OCI-LY1 (cell line): ENCODE measurements around the gene TMEM11.

Experiments used
- H2AFZ ChIP-seq: fragments of 200-600 bp; sonication (generic), shearing (Covaris generic); 2 replicates; pipeline ENCODE4 v1.6.0; 2014; ENCODE audit warnings: antibody characterized with exemption, mild to moderate bottlenecking, low read length
- H3F3A ChIP-seq: fragments of 200-600 bp; sonication (generic), shearing (Covaris generic); 2 replicates; pipeline ENCODE4 v1.6.0; 2014; ENCODE audit warnings: mild to moderate bottlenecking, antibody characterized with exemption, low read length, moderate library complexity; ENCODE audit not compliant: insufficient read depth
- H3K27ac ChIP-seq: fragments of 200-600 bp; sonication (generic); 2 replicates; pipeline ENCODE4 v1.5.1; 2014; ENCODE audit warnings: low read length, mixed run types, mild to moderate bottlenecking, low read depth; ENCODE audit not compliant: poor library complexity, severe bottlenecking
- H3K27me3 ChIP-seq: fragments of 200-600 bp; sonication (generic); 2 replicates; pipeline ENCODE4 v1.6.0; 2014; ENCODE audit warnings: antibody characterized with exemption, mild to moderate bottlenecking, low read length, moderate library complexity; ENCODE audit not compliant: insufficient read depth
- H3K36me3 ChIP-seq: fragments of 200-600 bp; sonication (generic); 2 replicates; pipeline ENCODE4 v1.6.1; 2014; ENCODE audit warnings: mild to moderate bottlenecking, antibody characterized with exemption, low read length, moderate library complexity, mixed read lengths; ENCODE audit not compliant: insufficient read depth
- H3K4me1 ChIP-seq: fragments of 200-600 bp; sonication (generic); 2 replicates; pipeline ENCODE4 v1.5.1; 2014; ENCODE audit warnings: mild to moderate bottlenecking, low read length, moderate library complexity; ENCODE audit not compliant: insufficient read depth, severe bottlenecking
- H3K4me2 ChIP-seq: fragments of 200-600 bp; sonication (generic), shearing (Covaris generic); 2 replicates; pipeline ENCODE4 v1.6.1; 2014; ENCODE audit warnings: low read length
- H3K4me3 ChIP-seq: fragments of 200-600 bp; sonication (generic); 2 replicates; pipeline ENCODE4 v1.5.1; 2014; ENCODE audit warnings: low read length, low read depth, mild to moderate bottlenecking, mixed read lengths; ENCODE audit not compliant: poor library complexity, severe bottlenecking
- H3K79me2 ChIP-seq: fragments of 200-600 bp; shearing (Covaris generic); 2 replicates; pipeline ENCODE4 v1.6.1; 2016; ENCODE audit warnings: mixed run types, low read length, mixed read lengths; ENCODE audit not compliant: insufficient read depth
- H3K9ac ChIP-seq: fragments of 200-600 bp; sonication (generic), shearing (Covaris generic); 2 replicates; pipeline ENCODE4 v1.6.1; 2014; ENCODE audit warnings: mild to moderate bottlenecking, low read length, mixed read lengths
- H3K9me2 ChIP-seq: fragments of 200-600 bp; sonication (generic), shearing (Covaris generic); 2 replicates; pipeline ENCODE4 v1.6.1; 2014; ENCODE audit warnings: low read depth, mild to moderate bottlenecking, low read length, mixed read lengths
- H3K9me3 ChIP-seq: fragments of 200-600 bp; shearing (Covaris generic); 2 replicates; pipeline ENCODE4 v1.6.1; 2014; ENCODE audit warnings: low read length, mixed read lengths
- H4K20me1 ChIP-seq: fragments of 200-600 bp; sonication (generic), shearing (Covaris generic); 2 replicates; pipeline ENCODE4 v1.6.0; 2016; ENCODE audit warnings: mild to moderate bottlenecking, low read length; ENCODE audit not compliant: insufficient read depth
- CTCF ChIP-seq: fragments of 200-600 bp; sonication (generic), shearing (Covaris generic); IDR thresholded peaks from 2 replicates; pipeline ENCODE4 v1.5.1; 2017; ENCODE audit warnings: mild to moderate bottlenecking, antibody characterized with exemption, low read length, moderate library complexity, mixed read lengths
- EZH2 ChIP-seq: fragments of 200-600 bp; sonication (generic), shearing (Covaris generic); IDR thresholded peaks from 2 replicates; pipeline ENCODE4 v1.8.0; 2017; ENCODE audit warnings: borderline replicate concordance, mixed run types, mild to moderate bottlenecking, antibody characterized with exemption, low read length, moderate library complexity, mixed read lengths

TMEM11 gene

DNA sequence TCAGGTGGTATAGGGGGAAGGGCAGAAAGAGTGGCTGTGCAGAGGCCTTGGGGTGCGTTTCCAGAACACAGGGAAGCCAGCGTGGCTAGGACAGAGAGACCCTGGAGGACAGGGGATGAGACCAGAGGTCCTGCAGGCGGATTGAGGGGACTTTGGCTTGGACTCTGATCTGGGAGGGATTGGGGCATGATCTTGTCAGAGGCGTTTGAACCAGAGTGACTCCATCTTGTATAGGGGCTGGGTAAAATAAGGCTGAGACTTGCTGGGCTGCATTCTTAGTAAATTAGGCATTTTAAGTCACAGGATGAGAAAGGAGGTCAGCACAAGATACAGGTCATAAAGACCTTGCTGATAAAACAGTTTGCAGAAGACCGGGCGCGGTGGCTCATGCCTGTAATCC, 44.6 kb upstream of the TMEM11 start:
- H3K9me2 ChIP-seq, result no peaks in the 10 kb centered on the region
- peaks cover 7% of the 10 kb centered on the region for H3K4me1 ChIP-seq
- H3K27me3 ChIP-seq, result no peaks in the 10 kb centered on the region
- H3K27ac ChIP-seq, result no peak overlapping the region
- H3K9me3 ChIP-seq, result no peaks in the 10 kb centered on the region
- no peak overlapping the region for H3K4me2 ChIP-seq
- no peaks in the 10 kb centered on the region for H3K79me2 ChIP-seq
- H3K36me3 ChIP-seq, result no peaks in the 10 kb centered on the region
- TF ChIP-seq CTCF (no peak), EZH2 (no peak)
- H3K9ac ChIP-seq, result no peak overlapping the region
- no peak overlapping the region for H2AFZ ChIP-seq
- H3F3A ChIP-seq, result no peaks in the 10 kb centered on the region
- no peak overlapping the region for H3K4me3 ChIP-seq
- H4K20me1 ChIP-seq, result no peaks in the 10 kb centered on the region

- H3K79me2 ChIP-seq, result no peaks in the 10 kb centered on the region
- no peak overlapping the region for H3K27ac ChIP-seq
- no peaks in the 10 kb centered on the region for H4K20me1 ChIP-seq
- H2AFZ ChIP-seq, result peak overlapping the region; percentile 90; the same call in 1 of the 2 replicates
- H3K9me3 ChIP-seq, result no peaks in the 10 kb centered on the region
- peak overlapping the region; percentile 64 for H3K4me3 ChIP-seq
- no peaks in the 10 kb centered on the region for H3K36me3 ChIP-seq
- peaks cover 15% of the 10 kb centered on the region for H3K4me1 ChIP-seq
- H3F3A ChIP-seq, result no peaks in the 10 kb centered on the region
- H3K9me2 ChIP-seq, result no peaks in the 10 kb centered on the region
- H3K4me2 ChIP-seq, result peak overlapping the region; percentile 85
- H3K9ac ChIP-seq, result peak overlapping the region; percentile 57; the same call in 1 of the 2 replicates
- TF ChIP-seq EZH2 (no peak), CTCF (no peak)
- H3K27me3 ChIP-seq, result peaks cover 4% of the 10 kb centered on the region; the same call in 1 of the 2 replicates
These were observed 39.9 kb upstream of the TMEM11 start for GRCh38 chr17:21253646-21254441.

DNA sequence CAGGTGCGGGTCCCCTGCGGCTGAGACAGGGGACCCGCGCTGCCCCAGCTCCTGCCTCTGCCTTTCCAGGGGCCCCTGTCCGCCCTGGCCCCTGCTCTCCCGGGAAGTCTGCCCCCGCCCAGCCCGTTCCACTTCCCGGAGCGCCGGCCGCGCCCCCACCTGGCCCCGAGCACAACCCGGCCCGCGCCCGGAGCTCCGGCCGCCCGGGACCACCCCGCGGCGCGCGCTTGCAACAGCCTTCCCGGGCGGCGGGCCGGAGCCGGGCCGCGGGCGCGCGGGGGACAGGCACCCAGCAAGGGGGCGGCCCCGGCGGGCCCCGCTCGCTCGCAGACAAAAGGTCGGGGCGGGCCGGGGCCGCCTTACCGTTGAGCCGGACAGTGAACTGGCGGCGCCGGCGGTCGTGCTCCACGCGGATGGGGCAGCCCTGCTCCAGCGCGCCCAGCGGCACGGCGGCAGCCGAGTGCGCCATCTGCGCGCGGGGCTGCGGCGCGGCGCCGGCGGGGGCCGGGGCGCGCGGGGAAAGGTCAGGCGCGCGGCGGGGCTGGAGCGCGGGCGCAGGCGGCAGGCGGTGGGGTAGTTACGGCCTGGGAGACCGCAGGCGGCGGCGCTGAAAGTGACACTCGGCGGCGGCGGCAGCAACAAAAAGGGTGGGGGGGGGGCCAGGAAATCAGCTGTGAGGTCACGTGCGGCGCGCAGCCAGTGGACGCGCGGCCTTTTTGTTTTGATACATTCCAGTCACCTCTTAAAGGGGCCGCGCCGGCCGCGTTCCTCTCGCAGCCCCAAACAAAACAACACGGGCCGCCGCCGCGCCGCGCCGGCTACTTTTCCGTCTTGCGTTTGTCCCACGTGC, 39.1 kb upstream of the TMEM11 start, which contains the start of gene NATD1:
Gene NATD1, minus strand, starts transcription at position 615 of the 850 bp plus-strand sequence. Its CDS starts 146 bp downstream, at position 469.
- Histone ChIP-seq H3K27me3 (peaks cover 4% of the 10 kb centered on the region; the same call in 1 of the 2 replicates), H3K27ac (no peak within 1 kb of the TSS), H2AFZ (peak within 1 kb of the TSS; percentile 90; the same call in 1 of the 2 replicates), H3K79me2 (no peaks in the 10 kb centered on the region), H3K4me1 (peaks cover 15% of the 10 kb centered on the region), H4K20me1 (no peaks in the 10 kb centered on the region), H3F3A (no peaks in the 10 kb centered on the region), H3K4me2 (peak within 1 kb of the TSS; percentile 85), H3K4me3 (peak within 1 kb of the TSS; percentile 64), H3K36me3 (no peaks in the 10 kb centered on the region), H3K9me3 (no peaks in the 10 kb centered on the region), H3K9ac (peak within 1 kb of the TSS; percentile 57; the same call in 1 of the 2 replicates), H3K9me2 (no peaks in the 10 kb centered on the region)
- no peak for TF ChIP-seq EZH2
- TF ChIP-seq CTCF, result no peak
